Ishikawa (cell line): ENCODE results near the gene ARHGAP42.

Experiments
- CEBPB ChIP-seq: IDR thresholded peaks from 2 replicates; pipeline ENCODE4 v1.6.1; 2012
- CREB1 ChIP-seq: IDR thresholded peaks from 2 replicates; pipeline ENCODE4 v1.6.1; 2012; ENCODE audit warnings: low read depth
- EGR1 ChIP-seq: IDR thresholded peaks from 2 replicates; pipeline ENCODE4 v1.6.1; 2012
- EP300 ChIP-seq: IDR thresholded peaks from 2 replicates; pipeline ENCODE4 v1.6.1; 2012; ENCODE audit warnings: borderline replicate concordance
- FOXM1 ChIP-seq: IDR thresholded peaks from 2 replicates; pipeline ENCODE4 v1.6.1; 2012; ENCODE audit warnings: low read depth, borderline replicate concordance
- MAX ChIP-seq: IDR thresholded peaks from 2 replicates; pipeline ENCODE4 v1.6.1; 2012
- NFIC ChIP-seq: IDR thresholded peaks from 2 replicates; pipeline ENCODE4 v1.6.1; 2012
- RAD21 ChIP-seq: IDR thresholded peaks from 2 replicates; pipeline ENCODE4 v1.6.1; 2012; ENCODE audit warnings: low read depth
- REST ChIP-seq: IDR thresholded peaks from 2 replicates; pipeline ENCODE4 v1.6.1; 2012; ENCODE audit warnings: low read depth, mild to moderate bottlenecking
- TAF1 ChIP-seq: IDR thresholded peaks from 2 replicates; pipeline ENCODE4 v1.6.1; 2012; ENCODE audit warnings: low read depth, mild to moderate bottlenecking
- TCF12 ChIP-seq: IDR thresholded peaks from 2 replicates; pipeline ENCODE4 v1.6.1; 2012; ENCODE audit warnings: low read depth
- TEAD4 ChIP-seq: IDR thresholded peaks from 2 replicates; pipeline ENCODE4 v1.6.1; 2012
- USF1 ChIP-seq: IDR thresholded peaks from 2 replicates; pipeline ENCODE4 v1.6.1; 2012
- YY1 ChIP-seq: IDR thresholded peaks from 2 replicates; pipeline ENCODE4 v1.6.1; 2012; ENCODE audit warnings: low read depth
- ZBTB7A ChIP-seq: IDR thresholded peaks from 2 replicates; pipeline ENCODE4 v1.6.1; 2012; ENCODE audit warnings: low read depth

ARHGAP42 gene

GRCh38 chr11:101010899-101011298 lies 323.8 kb downstream of the ARHGAP42 start:
- TF ChIP-seq EGR1 (no peak), REST (no peak), TEAD4 (no peak)

- no peak for TF ChIP-seq USF1
- TF ChIP-seq REST: no peak
- no peak for TF ChIP-seq CREB1
- TF ChIP-seq EP300: no peak
- no peak for TF ChIP-seq TAF1
- TF ChIP-seq EGR1: no peak
- no peak for TF ChIP-seq FOXM1
- TF ChIP-seq YY1: no peak
- TF ChIP-seq TCF12: no peak
- no peak for TF ChIP-seq RAD21
- no peak for TF ChIP-seq MAX
- no peak for TF ChIP-seq ZBTB7A
- TF ChIP-seq CEBPB: no peak
- no peak for TF ChIP-seq NFIC
- no peak for TF ChIP-seq TEAD4
These were observed 324.8 kb downstream of the ARHGAP42 start for GRCh38 chr11:101011881-101012280.

GRCh38 chr11:101014600-101015285 lies 327.7 kb downstream of the ARHGAP42 start:
- TF ChIP-seq YY1: no peak
- TF ChIP-seq CREB1: no peak
- no peak for TF ChIP-seq USF1
- TF ChIP-seq EP300: no peak

GRCh38 chr11:101019870-101020269 lies 332.8 kb downstream of the ARHGAP42 start:
- TF ChIP-seq REST: no peak
- no peak for TF ChIP-seq YY1
- TF ChIP-seq TCF12: no peak

GRCh38 chr11:101022256-101022655 lies 335.2 kb downstream of the ARHGAP42 start:
- TF ChIP-seq MAX (no peak), USF1 (no peak), ZBTB7A (no peak)
